Uterus (tissue), 4 donors: ENCODE measurements around the gene MIF4GD. TPM values are rescaled to one million over a fixed set of nuclear protein-coding genes. Genes with fewer than 3 reads are reported as not detected.

Source experiments
- DNase-seq, 2 donors: peaks; one replicate each; pipeline ENCODE4 v3.0.0-alpha.2; 2019 to 2020
- H3K27ac ChIP-seq, 2 donors: fragments of 200-600 bp; sonication (generic); 1 replicate in 1 of 2; 2 replicates in 1 of 2; pipeline ENCODE4 v1.5.1; 2016 to 2018
- H3K27me3 ChIP-seq, 2 donors: fragments of 200-600 bp; sonication (generic); one replicate each; pipeline ENCODE4 v1.5.1; 2018 to 2019; ENCODE audit warnings: control low read depth in 1 of 2
- H3K36me3 ChIP-seq, 2 donors: fragments of 200-600 bp; sonication (generic); one replicate each; pipeline ENCODE4 v1.5.1; 2019; ENCODE audit warnings: control low read depth in 1 of 2
- H3K4me1 ChIP-seq, 2 donors: fragments of 200-600 bp; sonication (generic); one replicate each; pipeline ENCODE4 v1.5.1; 2018 to 2019; ENCODE audit warnings: control low read depth in 1 of 2
- H3K4me3 ChIP-seq, 2 donors: fragments of 200-600 bp; sonication (generic); 1 replicate in 1 of 2; 2 replicates in 1 of 2; pipeline ENCODE4 v1.5.1; 2018 to 2019; ENCODE audit warnings: mild to moderate bottlenecking in 1 of 2
- H3K9me3 ChIP-seq, 2 donors: fragments of 200-600 bp; sonication (generic); one replicate each; pipeline ENCODE4 v1.5.1; 2019; ENCODE audit warnings: control low read depth in 1 of 2
- CTCF ChIP-seq, 4 experiments: fragments of 200-600 bp in 2 of 4; fragments of 450-650 bp in 2 of 4; sonication (generic) in 2 of 4; IDR thresholded peaks; one replicate each; pipeline ENCODE4 v1.5.1; 2016 to 2019; ENCODE audit warnings: antibody characterized with exemption in 4 of 4, mild to moderate bottlenecking in 2 of 4, moderate library complexity in 1 of 4
- POLR2A ChIP-seq, 2 donors: fragments of 450-650 bp; IDR thresholded peaks; one replicate each; pipeline ENCODE4 v1.6.1; 2016; ENCODE audit warnings: antibody characterized with exemption in 2 of 2, mild to moderate bottlenecking in 1 of 2, moderate library complexity in 1 of 2
- intact Hi-C: fragments of 100-400 bp; cut with DNase I; formaldehyde crosslinking; loops from one replicate; pipeline ENCODE4 v1.15.1; 2023; ENCODE audit warnings: low total_unique reads
- total RNA-seq, 4 donors: library from RNA; depleted of rRNA in 3 of 4; stranded (reverse); fragments of >200 nt in 3 of 4; gene quantifications; one replicate each; pipeline versions ENCODE4 v1.1.0 to v1.2.4, GENCODE V29; 2014 to 2023
- donor health status: DM: yes; HTN: yes; CAD: no.

MIF4GD gene
- total RNA-seq, 4 donors from 2014 or later, result 11.7 to 45.3 (median 25.8) TPM

- Histone ChIP-seq H3K36me3 (no peaks in the 10 kb centered on the region), H3K4me3 (no peak overlapping the region), H3K4me1 (no peaks in the 10 kb centered on the region), H3K27me3 (no peaks in the 10 kb centered on the region), H3K27ac (no peak overlapping the region), H3K9me3 (no peaks in the 10 kb centered on the region)
- TF ChIP-seq CTCF (IDR thresholded peaks at IDR 0.05), result no peak
- TF ChIP-seq POLR2A (IDR thresholded peaks at IDR 0.05), result no peak
- intact Hi-C loops, result no loop called here
- DNase-seq, result no peak
Measured at GRCh38 chr17:75252039-75252816, 18.8 kb downstream of the MIF4GD start.

- Histone ChIP-seq H3K9me3 (no peaks in the 10 kb centered on the region), H3K36me3 (no peaks in the 10 kb centered on the region), H3K4me3 (no peak overlapping the region), H3K27ac (no peak overlapping the region), H3K4me1 (no peaks in the 10 kb centered on the region), H3K27me3 (no peaks in the 10 kb centered on the region)
- TF ChIP-seq POLR2A (IDR thresholded peaks at IDR 0.05), result no peak
- no peak for TF ChIP-seq CTCF (IDR thresholded peaks at IDR 0.05)
- DNase-seq, result no peak
- intact Hi-C loops, result no loop called here
Measured at GRCh38 chr17:75250009-75250471, 21.0 kb downstream of the MIF4GD start.

- no peak for DNase-seq
- Histone ChIP-seq H3K9me3 (no peaks in the 10 kb centered on the region), H3K4me3 (no peak overlapping the region), H3K36me3 (no peaks in the 10 kb centered on the region), H3K4me1 (no peaks in the 10 kb centered on the region), H3K27ac (no peak overlapping the region), H3K27me3 (no peaks in the 10 kb centered on the region)
- intact Hi-C loops, result no loop called here
- TF ChIP-seq POLR2A (IDR thresholded peaks at IDR 0.05), result no peak
- TF ChIP-seq CTCF (IDR thresholded peaks at IDR 0.05), result no peak
Measured at GRCh38 chr17:75249564-75249963, 21.5 kb downstream of the MIF4GD start.

GRCh38 chr17:75246404-75246803 lies 24.6 kb downstream of the MIF4GD start:
- no peak overlapping the region for H3K4me3 ChIP-seq
- no peaks in the 10 kb centered on the region for H3K4me1 ChIP-seq
- H3K36me3 ChIP-seq, result no peaks in the 10 kb centered on the region
- H3K27me3 ChIP-seq, result no peaks in the 10 kb centered on the region
- H3K27ac ChIP-seq, result no peak overlapping the region
- H3K9me3 ChIP-seq, result no peaks in the 10 kb centered on the region
- TF ChIP-seq POLR2A (IDR thresholded peaks at IDR 0.05) (no peak), CTCF (IDR thresholded peaks at IDR 0.05) (no peak)
- no peak for DNase-seq
- intact Hi-C loops, result no loop called here

- intact Hi-C loops, result no loop called here
- H3K4me1 ChIP-seq, result no peaks in the 10 kb centered on the region
- H3K4me3 ChIP-seq, result no peak overlapping the region
- no peak overlapping the region for H3K27ac ChIP-seq
- H3K36me3 ChIP-seq, result no peaks in the 10 kb centered on the region
- no peaks in the 10 kb centered on the region for H3K27me3 ChIP-seq
- H3K9me3 ChIP-seq, result no peaks in the 10 kb centered on the region
- TF ChIP-seq CTCF (IDR thresholded peaks at IDR 0.05) (no peak), POLR2A (IDR thresholded peaks at IDR 0.05) (no peak)
- DNase-seq, result no peak
Measured at GRCh38 chr17:75245011-75245410, 26.0 kb downstream of the MIF4GD start.
